Kidney tubule cell (primary cell): ENCODE results near the gene CACNG3.

Source experiments
- DNase-seq: peaks from one replicate; pipeline ENCODE4 v3.0.0-alpha.2; 2018; ENCODE audit warnings: low spot score

CACNG3 gene

DNA sequence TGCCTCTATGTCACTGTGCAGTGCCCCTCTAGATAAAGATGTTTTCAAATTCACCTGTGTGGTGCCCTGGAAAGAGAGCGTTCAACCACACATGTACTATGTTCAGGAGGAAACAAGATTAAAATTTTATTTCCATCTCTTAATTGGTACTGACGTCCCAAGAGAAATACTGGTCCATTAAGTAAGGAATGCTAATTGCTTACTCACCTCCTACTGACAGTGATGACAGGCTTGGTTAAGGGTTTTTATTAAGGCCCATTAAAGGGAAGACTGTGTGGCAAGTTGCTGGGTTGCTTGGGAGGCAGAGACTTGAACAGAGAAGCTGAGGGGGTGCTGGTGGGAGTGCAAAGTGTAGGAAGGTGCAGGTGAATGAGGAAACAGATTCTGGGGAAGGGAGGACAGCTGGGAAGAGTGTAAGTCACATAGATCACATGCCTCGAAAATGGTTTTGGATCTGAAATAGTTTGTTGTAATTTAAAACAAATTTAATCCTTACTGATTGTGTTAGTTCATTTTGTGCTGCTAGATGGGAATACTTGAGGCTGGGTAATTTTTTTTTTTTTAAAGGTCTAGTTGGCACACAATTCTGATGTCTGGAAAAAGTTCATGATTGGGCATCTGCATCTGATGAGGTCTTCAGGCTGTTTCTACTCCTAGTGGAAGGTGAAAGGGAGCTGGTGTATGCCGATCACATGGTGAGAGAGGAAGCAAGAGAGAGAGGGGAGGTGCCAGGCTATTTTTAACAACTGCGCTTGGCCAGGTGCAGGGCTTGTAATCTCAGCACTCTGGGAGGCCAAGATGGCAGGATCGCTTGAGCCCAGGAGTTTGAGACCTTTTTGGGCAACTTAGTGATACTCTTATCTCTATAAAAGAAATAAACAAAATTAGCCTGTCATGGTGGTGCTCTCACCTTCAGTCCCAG, 140.5 kb downstream of the CACNG3 start:
- DNase-seq = no peak

DNA sequence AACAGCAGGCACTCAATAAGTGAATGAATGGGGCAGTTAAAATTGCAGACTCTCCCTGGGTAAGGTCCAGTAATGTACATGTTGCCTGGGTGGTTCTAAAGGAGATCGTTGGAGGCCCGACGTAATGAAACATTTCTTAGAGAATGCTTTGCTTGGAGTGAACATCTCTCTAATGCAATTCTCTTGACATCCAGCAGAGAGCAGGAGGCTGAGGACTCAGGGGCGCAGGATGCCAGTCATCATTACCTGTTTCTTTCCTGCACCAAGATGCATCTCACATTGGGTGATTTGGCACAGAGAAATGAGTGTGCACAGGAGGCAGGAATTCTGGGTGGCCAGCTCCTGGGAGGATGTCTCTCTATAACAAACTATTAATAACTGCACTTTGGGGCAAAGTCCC, 152.9 kb downstream of the CACNG3 start:
- DNase-seq = peak; percentile 2
